ENCODE measurements around the gene LMBRD2. TPM values are rescaled to one million over a fixed set of nuclear protein-coding genes. Genes with fewer than 3 reads are reported as not detected.

LMBRD2 gene
- total and polyA plus RNA-seq, 2 experiments from 2014 or later = 4.4 to 6.2 TPM

DNA sequence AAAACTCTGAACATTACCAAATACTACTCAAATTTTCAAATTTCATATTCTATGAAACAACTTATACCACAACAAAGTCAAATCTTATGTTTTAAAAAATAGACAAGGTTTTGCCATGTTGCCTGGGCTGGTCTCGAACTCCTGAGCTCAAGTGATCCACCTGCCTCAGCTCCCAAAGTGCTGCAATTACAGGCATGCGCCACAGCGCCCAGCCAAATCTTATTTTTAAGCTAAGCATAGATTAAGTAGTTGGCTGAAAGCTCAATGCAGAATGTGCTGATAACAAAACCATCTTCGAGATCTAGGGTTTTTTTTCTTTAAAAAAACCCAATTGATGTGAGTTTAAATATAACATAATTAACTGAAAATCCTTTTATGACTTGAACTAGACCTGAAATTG is 6.4 kb downstream of the LMBRD2 start (continued):
- no peak for TF ChIP-seq EZH2 (IDR thresholded peaks at IDR 0.05; ENCODE audit: low read depth, unreplicated experiment)
- TF ChIP-seq, protein P1, sequence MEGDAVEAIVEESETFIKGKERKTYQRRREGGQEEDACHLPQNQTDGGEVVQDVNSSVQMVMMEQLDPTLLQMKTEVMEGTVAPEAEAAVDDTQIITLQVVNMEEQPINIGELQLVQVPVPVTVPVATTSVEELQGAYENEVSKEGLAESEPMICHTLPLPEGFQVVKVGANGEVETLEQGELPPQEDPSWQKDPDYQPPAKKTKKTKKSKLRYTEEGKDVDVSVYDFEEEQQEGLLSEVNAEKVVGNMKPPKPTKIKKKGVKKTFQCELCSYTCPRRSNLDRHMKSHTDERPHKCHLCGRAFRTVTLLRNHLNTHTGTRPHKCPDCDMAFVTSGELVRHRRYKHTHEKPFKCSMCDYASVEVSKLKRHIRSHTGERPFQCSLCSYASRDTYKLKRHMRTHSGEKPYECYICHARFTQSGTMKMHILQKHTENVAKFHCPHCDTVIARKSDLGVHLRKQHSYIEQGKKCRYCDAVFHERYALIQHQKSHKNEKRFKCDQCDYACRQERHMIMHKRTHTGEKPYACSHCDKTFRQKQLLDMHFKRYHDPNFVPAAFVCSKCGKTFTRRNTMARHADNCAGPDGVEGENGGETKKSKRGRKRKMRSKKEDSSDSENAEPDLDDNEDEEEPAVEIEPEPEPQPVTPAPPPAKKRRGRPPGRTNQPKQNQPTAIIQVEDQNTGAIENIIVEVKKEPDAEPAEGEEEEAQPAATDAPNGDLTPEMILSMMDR (conservative IDR thresholded peaks at IDR 0.05; ENCODE audit: low read depth in 2 of 2) = no peak
- TF ChIP-seq, protein P2, sequence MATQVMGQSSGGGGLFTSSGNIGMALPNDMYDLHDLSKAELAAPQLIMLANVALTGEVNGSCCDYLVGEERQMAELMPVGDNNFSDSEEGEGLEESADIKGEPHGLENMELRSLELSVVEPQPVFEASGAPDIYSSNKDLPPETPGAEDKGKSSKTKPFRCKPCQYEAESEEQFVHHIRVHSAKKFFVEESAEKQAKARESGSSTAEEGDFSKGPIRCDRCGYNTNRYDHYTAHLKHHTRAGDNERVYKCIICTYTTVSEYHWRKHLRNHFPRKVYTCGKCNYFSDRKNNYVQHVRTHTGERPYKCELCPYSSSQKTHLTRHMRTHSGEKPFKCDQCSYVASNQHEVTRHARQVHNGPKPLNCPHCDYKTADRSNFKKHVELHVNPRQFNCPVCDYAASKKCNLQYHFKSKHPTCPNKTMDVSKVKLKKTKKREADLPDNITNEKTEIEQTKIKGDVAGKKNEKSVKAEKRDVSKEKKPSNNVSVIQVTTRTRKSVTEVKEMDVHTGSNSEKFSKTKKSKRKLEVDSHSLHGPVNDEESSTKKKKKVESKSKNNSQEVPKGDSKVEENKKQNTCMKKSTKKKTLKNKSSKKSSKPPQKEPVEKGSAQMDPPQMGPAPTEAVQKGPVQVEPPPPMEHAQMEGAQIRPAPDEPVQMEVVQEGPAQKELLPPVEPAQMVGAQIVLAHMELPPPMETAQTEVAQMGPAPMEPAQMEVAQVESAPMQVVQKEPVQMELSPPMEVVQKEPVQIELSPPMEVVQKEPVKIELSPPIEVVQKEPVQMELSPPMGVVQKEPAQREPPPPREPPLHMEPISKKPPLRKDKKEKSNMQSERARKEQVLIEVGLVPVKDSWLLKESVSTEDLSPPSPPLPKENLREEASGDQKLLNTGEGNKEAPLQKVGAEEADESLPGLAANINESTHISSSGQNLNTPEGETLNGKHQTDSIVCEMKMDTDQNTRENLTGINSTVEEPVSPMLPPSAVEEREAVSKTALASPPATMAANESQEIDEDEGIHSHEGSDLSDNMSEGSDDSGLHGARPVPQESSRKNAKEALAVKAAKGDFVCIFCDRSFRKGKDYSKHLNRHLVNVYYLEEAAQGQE (IDR thresholded peaks at IDR 0.05; ENCODE audit: unreplicated experiment) = no peak

DNA sequence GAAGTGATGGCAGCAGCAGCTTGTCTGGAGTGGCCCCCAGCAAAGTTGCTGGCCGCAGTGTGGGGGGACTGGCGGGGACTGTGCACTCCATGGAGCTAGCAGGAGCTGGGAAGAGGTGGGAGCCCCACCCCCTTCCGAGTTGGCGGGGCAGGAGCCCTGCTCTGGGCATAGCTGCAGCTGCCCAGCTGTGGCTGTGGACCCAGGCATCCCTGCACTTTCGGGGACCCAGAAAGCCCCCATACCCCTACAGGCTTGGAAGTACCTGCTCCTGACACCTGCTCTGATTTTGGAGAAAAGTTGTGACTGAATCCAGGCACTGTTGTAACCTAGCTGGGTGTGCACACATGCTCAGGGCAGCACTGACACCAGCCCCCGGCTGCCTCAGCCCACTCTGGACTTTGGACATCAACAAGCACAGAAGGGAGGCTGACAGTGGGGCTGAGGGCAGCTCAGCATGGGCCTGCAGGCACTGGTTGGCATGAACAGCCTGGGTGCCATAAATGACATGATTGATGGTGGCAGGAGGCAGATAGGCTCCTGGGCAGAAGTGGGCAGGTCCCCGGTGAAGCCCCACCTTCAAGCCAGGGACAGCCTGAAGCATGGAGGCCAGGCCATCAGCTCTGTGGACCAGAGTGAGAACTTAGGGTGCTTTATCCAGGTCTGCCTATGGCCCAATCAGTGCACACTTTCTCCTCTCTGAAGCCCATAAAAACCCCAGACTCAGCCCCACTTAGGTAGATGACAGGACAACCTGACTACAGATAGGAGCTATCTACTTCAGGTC is 12.6 kb downstream of the LMBRD2 start:
- H2AFZ ChIP-seq = no peak overlapping the region
- H3K79me2 ChIP-seq (replicated peaks; ENCODE audit: insufficient read depth) = no peaks in the 10 kb centered on the region
- DNase-seq (ENCODE audit: low spot score) (peak; percentile 7), ATAC-seq (no peak)
- Mint-ChIP-seq H3K36me3 (ENCODE audit: low read depth) (peaks cover 36% of the 10 kb centered on the region), H3K27me3 (ENCODE audit: insufficient read depth, low read depth, poor library complexity) (peaks cover 3% of the 10 kb centered on the region), H3K4me3 (no peak overlapping the region), H3K4me1 (no peaks in the 10 kb centered on the region), H3K27ac (no peak overlapping the region), H3K9me3 (peaks cover 17% of the 10 kb centered on the region)
- no peaks in the 10 kb centered on the region for H3K27me3 ChIP-seq (ENCODE audit: insufficient read depth)
- H3K4me1 ChIP-seq (ENCODE audit: insufficient read depth) = no peaks in the 10 kb centered on the region
- no peaks in the 10 kb centered on the region for H3K36me3 ChIP-seq (ENCODE audit: insufficient read depth)
- H3K4me2 ChIP-seq = no peak overlapping the region
- H3F3A ChIP-seq (replicated peaks; ENCODE audit: low read depth) = no peaks in the 10 kb centered on the region
- H3K9me2 ChIP-seq (ENCODE audit: insufficient read depth) = no peaks in the 10 kb centered on the region
- no peak overlapping the region for H3K27ac ChIP-seq (ENCODE audit: low read depth)
- H3K4me3 ChIP-seq = no peak overlapping the region
- H4K20me1 ChIP-seq (replicated peaks; ENCODE audit: insufficient read depth) = no peaks in the 10 kb centered on the region
- TF ChIP-seq EZH2 (IDR thresholded peaks at IDR 0.05; ENCODE audit: low read depth, unreplicated experiment) = no peak
- TF ChIP-seq, protein P3, sequence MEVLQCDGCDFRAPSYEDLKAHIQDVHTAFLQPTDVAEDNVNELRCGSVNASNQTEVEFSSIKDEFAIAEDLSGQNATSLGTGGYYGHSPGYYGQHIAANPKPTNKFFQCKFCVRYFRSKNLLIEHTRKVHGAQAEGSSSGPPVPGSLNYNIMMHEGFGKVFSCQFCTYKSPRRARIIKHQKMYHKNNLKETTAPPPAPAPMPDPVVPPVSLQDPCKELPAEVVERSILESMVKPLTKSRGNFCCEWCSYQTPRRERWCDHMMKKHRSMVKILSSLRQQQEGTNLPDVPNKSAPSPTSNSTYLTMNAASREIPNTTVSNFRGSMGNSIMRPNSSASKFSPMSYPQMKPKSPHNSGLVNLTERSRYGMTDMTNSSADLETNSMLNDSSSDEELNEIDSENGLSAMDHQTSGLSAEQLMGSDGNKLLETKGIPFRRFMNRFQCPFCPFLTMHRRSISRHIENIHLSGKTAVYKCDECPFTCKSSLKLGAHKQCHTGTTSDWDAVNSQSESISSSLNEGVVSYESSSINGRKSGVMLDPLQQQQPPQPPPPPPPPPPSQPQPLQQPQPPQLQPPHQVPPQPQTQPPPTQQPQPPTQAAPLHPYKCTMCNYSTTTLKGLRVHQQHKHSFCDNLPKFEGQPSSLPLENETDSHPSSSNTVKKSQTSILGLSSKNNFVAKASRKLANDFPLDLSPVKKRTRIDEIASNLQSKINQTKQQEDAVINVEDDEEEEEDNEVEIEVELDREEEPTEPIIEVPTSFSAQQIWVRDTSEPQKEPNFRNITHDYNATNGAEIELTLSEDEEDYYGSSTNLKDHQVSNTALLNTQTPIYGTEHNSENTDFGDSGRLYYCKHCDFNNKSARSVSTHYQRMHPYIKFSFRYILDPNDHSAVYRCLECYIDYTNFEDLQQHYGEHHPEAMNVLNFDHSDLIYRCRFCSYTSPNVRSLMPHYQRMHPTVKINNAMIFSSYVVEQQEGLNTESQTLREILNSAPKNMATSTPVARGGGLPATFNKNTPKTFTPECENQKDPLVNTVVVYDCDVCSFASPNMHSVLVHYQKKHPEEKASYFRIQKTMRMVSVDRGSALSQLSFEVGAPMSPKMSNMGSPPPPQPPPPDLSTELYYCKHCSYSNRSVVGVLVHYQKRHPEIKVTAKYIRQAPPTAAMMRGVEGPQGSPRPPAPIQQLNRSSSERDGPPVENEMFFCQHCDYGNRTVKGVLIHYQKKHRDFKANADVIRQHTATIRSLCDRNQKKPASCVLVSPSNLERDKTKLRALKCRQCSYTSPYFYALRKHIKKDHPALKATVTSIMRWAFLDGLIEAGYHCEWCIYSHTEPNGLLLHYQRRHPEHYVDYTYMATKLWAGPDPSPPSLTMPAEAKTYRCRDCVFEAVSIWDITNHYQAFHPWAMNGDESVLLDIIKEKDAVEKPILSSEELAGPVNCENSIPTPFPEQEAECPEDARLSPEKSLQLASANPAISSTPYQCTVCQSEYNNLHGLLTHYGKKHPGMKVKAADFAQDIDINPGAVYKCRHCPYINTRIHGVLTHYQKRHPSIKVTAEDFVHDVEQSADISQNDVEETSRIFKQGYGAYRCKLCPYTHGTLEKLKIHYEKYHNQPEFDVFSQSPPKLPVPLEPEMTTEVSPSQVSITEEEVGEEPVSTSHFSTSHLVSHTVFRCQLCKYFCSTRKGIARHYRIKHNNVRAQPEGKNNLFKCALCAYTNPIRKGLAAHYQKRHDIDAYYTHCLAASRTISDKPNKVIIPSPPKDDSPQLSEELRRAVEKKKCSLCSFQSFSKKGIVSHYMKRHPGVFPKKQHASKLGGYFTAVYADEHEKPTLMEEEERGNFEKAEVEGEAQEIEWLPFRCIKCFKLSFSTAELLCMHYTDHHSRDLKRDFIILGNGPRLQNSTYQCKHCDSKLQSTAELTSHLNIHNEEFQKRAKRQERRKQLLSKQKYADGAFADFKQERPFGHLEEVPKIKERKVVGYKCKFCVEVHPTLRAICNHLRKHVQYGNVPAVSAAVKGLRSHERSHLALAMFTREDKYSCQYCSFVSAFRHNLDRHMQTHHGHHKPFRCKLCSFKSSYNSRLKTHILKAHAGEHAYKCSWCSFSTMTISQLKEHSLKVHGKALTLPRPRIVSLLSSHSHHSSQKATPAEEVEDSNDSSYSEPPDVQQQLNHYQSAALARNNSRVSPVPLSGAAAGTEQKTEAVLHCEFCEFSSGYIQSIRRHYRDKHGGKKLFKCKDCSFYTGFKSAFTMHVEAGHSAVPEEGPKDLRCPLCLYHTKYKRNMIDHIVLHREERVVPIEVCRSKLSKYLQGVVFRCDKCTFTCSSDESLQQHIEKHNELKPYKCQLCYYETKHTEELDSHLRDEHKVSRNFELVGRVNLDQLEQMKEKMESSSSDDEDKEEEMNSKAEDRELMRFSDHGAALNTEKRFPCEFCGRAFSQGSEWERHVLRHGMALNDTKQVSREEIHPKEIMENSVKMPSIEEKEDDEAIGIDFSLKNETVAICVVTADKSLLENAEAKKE (CRISPR knock-in tag; IDR thresholded peaks at IDR 0.05) = no peak
- TF ChIP-seq NANOG (IDR thresholded peaks at IDR 0.05; ENCODE audit: borderline replicate concordance) = no peak
- TF ChIP-seq CREB1 (CRISPR knock-in tag; IDR thresholded peaks at IDR 0.05; ENCODE audit: low read depth) = no peak
- TF ChIP-seq EZH2phosphoT487 (IDR thresholded peaks at IDR 0.05; ENCODE audit: unreplicated experiment) = no peak
- TF ChIP-seq, protein P4, sequence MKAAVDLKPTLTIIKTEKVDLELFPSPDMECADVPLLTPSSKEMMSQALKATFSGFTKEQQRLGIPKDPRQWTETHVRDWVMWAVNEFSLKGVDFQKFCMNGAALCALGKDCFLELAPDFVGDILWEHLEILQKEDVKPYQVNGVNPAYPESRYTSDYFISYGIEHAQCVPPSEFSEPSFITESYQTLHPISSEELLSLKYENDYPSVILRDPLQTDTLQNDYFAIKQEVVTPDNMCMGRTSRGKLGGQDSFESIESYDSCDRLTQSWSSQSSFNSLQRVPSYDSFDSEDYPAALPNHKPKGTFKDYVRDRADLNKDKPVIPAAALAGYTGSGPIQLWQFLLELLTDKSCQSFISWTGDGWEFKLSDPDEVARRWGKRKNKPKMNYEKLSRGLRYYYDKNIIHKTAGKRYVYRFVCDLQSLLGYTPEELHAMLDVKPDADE (IDR thresholded peaks at IDR 0.05) = no peak
- no peak for TF ChIP-seq POLR2AphosphoS5 (IDR thresholded peaks at IDR 0.05; ENCODE audit: low read depth)
- TF ChIP-seq ZNF114 (CRISPR knock-in tag; IDR thresholded peaks at IDR 0.05) = no peak
